GM12878 (cell line): ENCODE data around the gene CEP135.

Experiments used
- BMI1 ChIP-seq: fragments of 450-650 bp; IDR thresholded peaks from 2 replicates; pipeline ENCODE4 v1.6.1; 2016; ENCODE audit warnings: mild to moderate bottlenecking, moderate library complexity, borderline replicate concordance
- CBFB ChIP-seq: IDR thresholded peaks from 2 replicates; pipeline ENCODE4 v1.6.1; 2016; ENCODE audit warnings: antibody characterized with exemption, low read depth
- CBX5 ChIP-seq: sonication (generic); IDR thresholded peaks from 2 replicates; pipeline ENCODE4 v1.6.1; 2016; ENCODE audit warnings: low read depth, moderate library complexity, mild to moderate bottlenecking, inconsistent platforms
- CREM ChIP-seq: IDR thresholded peaks from 2 replicates; pipeline ENCODE4 v1.6.1; 2014; ENCODE audit warnings: antibody characterized with exemption, low read depth
- CTCF ChIP-seq, 3 experiments: IDR thresholded peaks in 2 of 3; conservative IDR thresholded peaks in 1 of 3; 2 replicates each; pipeline ENCODE4 v1.5.1; 2011; ENCODE audit warnings: low read depth in 3 of 3, low read length in 3 of 3, mild to moderate bottlenecking in 3 of 3, control low read depth in 2 of 3, moderate library complexity in 2 of 3, inconsistent platforms in 1 of 3, mixed read lengths in 1 of 3; ENCODE audit not compliant: control insufficient read depth in 2 of 3, insufficient read depth in 1 of 3; ENCODE audit errors: extremely low read depth in 1 of 3
- EP300 ChIP-seq, 2 experiments: fragments of 150-350 bp in 1 of 2; IDR thresholded peaks; 2 replicates each; pipeline ENCODE4 v1.6.1; 2011 to 2012; ENCODE audit warnings: low read depth in 2 of 2, low read length in 2 of 2, borderline replicate concordance in 1 of 2, improper control_type of control experiment in 1 of 2, inconsistent platforms in 1 of 2; ENCODE audit not compliant: control insufficient read depth in 1 of 2
- PBX3 ChIP-seq: IDR thresholded peaks from 2 replicates; pipeline ENCODE4 v1.6.1; 2011; ENCODE audit warnings: mild to moderate bottlenecking, low read depth, low read length, moderate library complexity; ENCODE audit not compliant: insufficient replicate concordance
- POLR2A ChIP-seq: IDR thresholded peaks from 2 replicates; pipeline ENCODE4 v1.6.1; 2011; ENCODE audit warnings: low read depth, mild to moderate bottlenecking, low read length
- REST ChIP-seq: IDR thresholded peaks from 2 replicates; pipeline ENCODE4 v1.6.1; 2012; ENCODE audit warnings: mild to moderate bottlenecking, low read depth, low read length
- TCF3 ChIP-seq: IDR thresholded peaks from 2 replicates; pipeline ENCODE4 v1.6.1; 2012; ENCODE audit warnings: low read depth, mild to moderate bottlenecking, low read length, borderline replicate concordance; ENCODE audit not compliant: insufficient read depth

- no peak for TF ChIP-seq CBFB
- TF ChIP-seq REST, result no peak
- no peak for TF ChIP-seq EP300 (IDR thresholded peaks at IDR 0.05; ENCODE audit: borderline replicate concordance in 1 of 2, control insufficient read depth in 1 of 2, low read depth in 2 of 2, low read length in 2 of 2)
- TF ChIP-seq CBX5, result no peak
- TF ChIP-seq CREM, result no peak
- TF ChIP-seq POLR2A, result no peak
- TF ChIP-seq TCF3, result no peak
- no peak for TF ChIP-seq PBX3
- no peak for TF ChIP-seq CTCF (IDR thresholded peaks at IDR 0.05 in 2 of 3, conservative IDR thresholded peaks at IDR 0.05 in 1 of 3; ENCODE audit: control insufficient read depth in 2 of 3, extremely low read depth in 1 of 3, insufficient read depth in 1 of 3, low read depth in 3 of 3, low read length in 3 of 3)
- no peak for TF ChIP-seq BMI1
Measured at GRCh38 chr4:55903577-55903976, 45.2 kb upstream of the CEP135 start.
